Measurements from ENCODE around the gene FDX2. TPM values are rescaled to one million over a fixed set of nuclear protein-coding genes. Genes with fewer than 3 reads are reported as not detected.

FDX2 gene
- total and polyA plus RNA-seq, 2 of the 13 experiments (the other 11 are each of a cell fraction or from before 2014, with no cell fraction given) = 21.0 to 24.7 TPM

- 0 out of 2 replicates have a peak, but pooled peaks have one; percentile 83 for TF ChIP-seq ZNF761 (CRISPR knock-in tag; conservative IDR thresholded peaks at IDR 0.05)
- TF ChIP-seq GATAD2A (CRISPR knock-in tag; IDR thresholded peaks at IDR 0.05) = peak; percentile 11; the same call in 1 of the 2 replicates
- TF ChIP-seq RORA (CRISPR knock-in tag; IDR thresholded peaks at IDR 0.05) = no peak
- TF ChIP-seq PHF8 (CRISPR knock-in tag; IDR thresholded peaks at IDR 0.05) = peak; percentile 91
- peak; percentile 26; the same call in 1 of the 2 replicates for TF ChIP-seq MXD3 (CRISPR knock-in tag; IDR thresholded peaks at IDR 0.05)
- TF ChIP-seq NFKB2 (CRISPR knock-in tag; IDR thresholded peaks at IDR 0.05; ENCODE audit: borderline replicate concordance) = peak; percentile 22; the same call in 1 of the 2 replicates
- peak; percentile 94 for TF ChIP-seq ZNF510 (CRISPR knock-in tag; IDR thresholded peaks at IDR 0.05; ENCODE audit: low read depth)
- TF ChIP-seq ZNF431 (CRISPR knock-in tag; IDR thresholded peaks at IDR 0.05; ENCODE audit: borderline replicate concordance, low read depth) = peak; percentile 66; the same call in 1 of the 2 replicates
- TF ChIP-seq ZMYM4 (CRISPR knock-in tag; IDR thresholded peaks at IDR 0.05) = peak; percentile 40; the same call in 1 of the 2 replicates
- peak; percentile 95 for TF ChIP-seq ZNF772 (CRISPR knock-in tag; IDR thresholded peaks at IDR 0.05)
- no peak for TF ChIP-seq PAX8 (CRISPR knock-in tag; IDR thresholded peaks at IDR 0.05; ENCODE audit: borderline replicate concordance)
- TF ChIP-seq ZNF629 (CRISPR knock-in tag; conservative IDR thresholded peaks at IDR 0.05) = no peak
- TF ChIP-seq GPBP1L1 (CRISPR knock-in tag; IDR thresholded peaks at IDR 0.05) = no peak
- TF ChIP-seq ZNF660 (CRISPR knock-in tag; IDR thresholded peaks at IDR 0.05; ENCODE audit: borderline replicate concordance, low read depth) = no peak
- no peak; the same call in 1 of the 2 replicates for TF ChIP-seq ZBTB42 (CRISPR knock-in tag; IDR thresholded peaks at IDR 0.05)
- TF ChIP-seq ZBTB14 (CRISPR knock-in tag; IDR thresholded peaks at IDR 0.05) = peak; percentile 60
- TF ChIP-seq RAD21 (CRISPR knock-in tag; IDR thresholded peaks at IDR 0.05) = peak; percentile 42
- no peak for TF ChIP-seq FOXP1 (IDR thresholded peaks at IDR 0.05)
- TF ChIP-seq FOXP1 (CRISPR knock-in tag; IDR thresholded peaks at IDR 0.05) = no peak
- no peak for TF ChIP-seq ZNF225 (CRISPR knock-in tag; IDR thresholded peaks at IDR 0.05)
- no peak for TF ChIP-seq SNAI1 (CRISPR knock-in tag; IDR thresholded peaks at IDR 0.05; ENCODE audit: borderline replicate concordance)
- TF ChIP-seq NR2F6 (IDR thresholded peaks at IDR 0.05) = no peak
- peak; percentile 17 for TF ChIP-seq NR2F6 (CRISPR knock-in tag; IDR thresholded peaks at IDR 0.05)
- no peak for TF ChIP-seq ONECUT2 (CRISPR knock-in tag; IDR thresholded peaks at IDR 0.05)
- no peak; the same call in 1 of the 2 replicates for TF ChIP-seq ZNF33B (CRISPR knock-in tag; IDR thresholded peaks at IDR 0.05)
- TF ChIP-seq RBFOX2 (IDR thresholded peaks at IDR 0.05; ENCODE audit: low read depth, low read length) = peak; percentile 98
- no peak for TF ChIP-seq ZNF850 (CRISPR knock-in tag; conservative IDR thresholded peaks at IDR 0.05)
- no peak for TF ChIP-seq ZNF773 (CRISPR knock-in tag; IDR thresholded peaks at IDR 0.05; ENCODE audit: borderline replicate concordance)
- TF ChIP-seq ZNF709 (CRISPR knock-in tag; IDR thresholded peaks at IDR 0.05) = 0 out of 2 replicates have a peak, but pooled peaks have one; percentile 44
- TF ChIP-seq FOXJ3 (CRISPR knock-in tag; IDR thresholded peaks at IDR 0.05; ENCODE audit: borderline replicate concordance) = no peak
- no peak for TF ChIP-seq CBX1 (IDR thresholded peaks at IDR 0.05; ENCODE audit: low read depth)
Observed at GRCh38 chr19:10332965-10333757, 17.3 kb upstream of the FDX2 start, which contains the start of gene RAVER1 (continued).
